Fibroblast of villous mesenchyme (primary cell): ENCODE measurements around the gene SLC12A7. TPM values are rescaled to one million over a fixed set of nuclear protein-coding genes. Genes with fewer than 3 reads are reported as not detected.

ENCODE experiments used
- DNase-seq: peaks from one replicate; pipeline ENCODE4 v3.0.0-alpha.2; 2010; ENCODE audit warnings: low read depth
- H3K4me3 ChIP-seq: 2 replicates; pipeline ENCODE4 v1.5.1; 2011; ENCODE audit warnings: low read depth, mild to moderate bottlenecking, low read length
- total RNA-seq: library from RNA; depleted of rRNA; stranded (reverse); fragments of >200 nt; gene quantifications from 2 replicates; pipeline ENCODE4 v1.2.3, GENCODE V29; 2012
- TF ChIP-seq, protein P1 (sequence below): IDR thresholded peaks from 2 replicates; pipeline ENCODE4 v1.5.1; 2012; ENCODE audit warnings: low read depth, mild to moderate bottlenecking, low read length; ENCODE audit not compliant: insufficient read depth

SLC12A7 gene
- total RNA-seq, 1 donor: 9.5 TPM

GRCh38 chr5:1042626-1043025 is 69.2 kb downstream of the SLC12A7 start:
- DNase-seq: no peak
- H3K4me3 ChIP-seq: no peak overlapping the region
- TF ChIP-seq, protein P1, sequence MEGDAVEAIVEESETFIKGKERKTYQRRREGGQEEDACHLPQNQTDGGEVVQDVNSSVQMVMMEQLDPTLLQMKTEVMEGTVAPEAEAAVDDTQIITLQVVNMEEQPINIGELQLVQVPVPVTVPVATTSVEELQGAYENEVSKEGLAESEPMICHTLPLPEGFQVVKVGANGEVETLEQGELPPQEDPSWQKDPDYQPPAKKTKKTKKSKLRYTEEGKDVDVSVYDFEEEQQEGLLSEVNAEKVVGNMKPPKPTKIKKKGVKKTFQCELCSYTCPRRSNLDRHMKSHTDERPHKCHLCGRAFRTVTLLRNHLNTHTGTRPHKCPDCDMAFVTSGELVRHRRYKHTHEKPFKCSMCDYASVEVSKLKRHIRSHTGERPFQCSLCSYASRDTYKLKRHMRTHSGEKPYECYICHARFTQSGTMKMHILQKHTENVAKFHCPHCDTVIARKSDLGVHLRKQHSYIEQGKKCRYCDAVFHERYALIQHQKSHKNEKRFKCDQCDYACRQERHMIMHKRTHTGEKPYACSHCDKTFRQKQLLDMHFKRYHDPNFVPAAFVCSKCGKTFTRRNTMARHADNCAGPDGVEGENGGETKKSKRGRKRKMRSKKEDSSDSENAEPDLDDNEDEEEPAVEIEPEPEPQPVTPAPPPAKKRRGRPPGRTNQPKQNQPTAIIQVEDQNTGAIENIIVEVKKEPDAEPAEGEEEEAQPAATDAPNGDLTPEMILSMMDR: no peak

DNA sequence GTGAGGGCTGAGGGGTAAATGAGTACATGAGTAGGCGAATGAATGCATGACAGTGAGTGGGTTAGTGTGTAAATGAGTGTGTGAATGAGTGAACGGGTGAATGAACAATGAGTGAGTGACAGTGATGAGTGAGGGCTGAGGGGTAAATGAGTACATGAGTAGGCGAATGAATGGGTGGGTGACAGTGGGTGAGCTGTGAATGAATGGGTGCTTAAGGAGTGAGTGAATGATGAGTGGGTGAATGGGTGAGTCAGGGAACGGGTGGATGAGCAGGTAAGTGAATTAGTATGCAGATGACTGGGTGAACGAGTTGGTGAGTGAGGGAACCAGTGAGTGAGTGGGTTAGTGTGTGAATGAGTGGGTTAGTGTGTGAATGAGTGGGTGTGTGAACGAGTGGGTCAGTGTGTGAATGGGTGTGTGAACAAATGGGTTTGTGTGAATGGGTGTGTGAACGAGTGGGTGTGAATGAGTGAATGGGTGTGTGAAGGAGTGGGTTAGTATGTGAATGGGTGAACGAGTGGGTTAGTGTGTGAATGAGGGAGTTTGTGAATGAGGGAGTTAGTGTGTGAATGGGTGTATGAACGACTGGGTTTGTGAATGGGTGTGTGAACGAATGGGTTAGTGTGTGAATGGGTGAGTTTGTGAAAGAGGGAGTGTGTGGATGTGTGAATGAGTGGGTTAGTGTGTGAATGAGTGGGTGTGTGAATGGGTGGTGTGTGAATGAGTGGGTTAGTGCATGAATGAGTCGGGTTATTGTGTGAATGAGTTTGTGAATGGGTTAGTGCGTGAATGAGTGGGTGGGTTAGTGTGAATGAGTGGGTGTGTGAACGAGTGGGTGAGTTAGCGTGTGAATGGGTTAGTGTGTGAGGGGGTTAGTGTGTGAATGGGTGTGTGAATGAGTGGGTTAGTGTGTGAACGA is 70.4 kb downstream of the SLC12A7 start:
- DNase-seq: no peak
- TF ChIP-seq, protein P1: no peak
- H3K4me3 ChIP-seq: no peak overlapping the region

DNA sequence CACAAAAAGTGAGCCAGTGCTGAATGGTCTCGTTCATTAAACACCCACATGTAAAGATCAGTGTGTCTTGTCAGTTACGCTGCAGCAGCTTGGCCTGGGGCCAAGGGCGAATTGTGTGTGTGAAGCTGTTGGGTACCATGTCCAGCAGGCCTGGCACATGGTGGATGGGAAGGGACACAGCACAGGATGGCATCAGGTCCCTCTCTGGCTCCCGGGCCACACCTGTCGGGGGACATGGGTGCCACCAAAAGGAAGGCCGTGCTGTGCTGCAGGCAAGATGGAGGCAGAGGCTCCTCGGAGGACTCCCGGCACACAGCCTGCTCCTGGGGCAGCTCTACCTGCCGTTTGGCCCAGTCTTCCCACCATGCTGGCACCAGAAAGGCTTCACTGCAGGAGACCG is 71.3 kb downstream of the SLC12A7 start:
- H3K4me3 ChIP-seq: no peak overlapping the region
- TF ChIP-seq, protein P1: no peak
- no peak for DNase-seq

DNA sequence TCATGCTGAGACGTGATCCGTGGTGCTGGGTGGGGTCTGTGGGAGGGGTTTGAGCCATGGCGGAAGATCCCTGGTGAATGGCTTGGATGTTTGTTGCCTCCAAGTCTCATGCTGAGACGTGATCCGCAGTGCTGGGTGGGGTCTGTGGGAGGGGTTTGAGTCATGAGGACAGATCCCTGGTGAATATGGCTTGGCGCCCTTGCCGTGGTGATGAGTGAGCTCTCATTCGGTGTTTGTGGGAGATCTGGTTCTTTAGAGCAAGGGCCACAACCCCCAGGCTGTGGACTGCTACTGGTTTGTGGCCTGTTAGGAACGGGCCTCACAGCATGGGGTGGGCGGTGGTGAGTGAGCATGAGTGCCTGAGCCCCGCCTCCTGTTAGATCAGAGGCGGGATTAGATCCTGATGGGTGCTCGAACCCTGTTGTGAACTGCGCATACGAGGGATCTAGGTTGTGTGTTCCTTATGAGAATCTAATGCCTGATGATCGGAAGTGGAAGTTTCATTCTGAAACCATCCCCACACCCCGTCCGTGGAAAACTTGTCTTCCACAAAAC is 72.1 kb downstream of the SLC12A7 start:
- TF ChIP-seq, protein P1: no peak
- no peak for DNase-seq
- H3K4me3 ChIP-seq: no peak overlapping the region

GRCh38 chr5:1039210-1039548 is 72.7 kb downstream of the SLC12A7 start:
- no peak for DNase-seq
- H3K4me3 ChIP-seq: no peak overlapping the region
- TF ChIP-seq, protein P1: no peak

DNA sequence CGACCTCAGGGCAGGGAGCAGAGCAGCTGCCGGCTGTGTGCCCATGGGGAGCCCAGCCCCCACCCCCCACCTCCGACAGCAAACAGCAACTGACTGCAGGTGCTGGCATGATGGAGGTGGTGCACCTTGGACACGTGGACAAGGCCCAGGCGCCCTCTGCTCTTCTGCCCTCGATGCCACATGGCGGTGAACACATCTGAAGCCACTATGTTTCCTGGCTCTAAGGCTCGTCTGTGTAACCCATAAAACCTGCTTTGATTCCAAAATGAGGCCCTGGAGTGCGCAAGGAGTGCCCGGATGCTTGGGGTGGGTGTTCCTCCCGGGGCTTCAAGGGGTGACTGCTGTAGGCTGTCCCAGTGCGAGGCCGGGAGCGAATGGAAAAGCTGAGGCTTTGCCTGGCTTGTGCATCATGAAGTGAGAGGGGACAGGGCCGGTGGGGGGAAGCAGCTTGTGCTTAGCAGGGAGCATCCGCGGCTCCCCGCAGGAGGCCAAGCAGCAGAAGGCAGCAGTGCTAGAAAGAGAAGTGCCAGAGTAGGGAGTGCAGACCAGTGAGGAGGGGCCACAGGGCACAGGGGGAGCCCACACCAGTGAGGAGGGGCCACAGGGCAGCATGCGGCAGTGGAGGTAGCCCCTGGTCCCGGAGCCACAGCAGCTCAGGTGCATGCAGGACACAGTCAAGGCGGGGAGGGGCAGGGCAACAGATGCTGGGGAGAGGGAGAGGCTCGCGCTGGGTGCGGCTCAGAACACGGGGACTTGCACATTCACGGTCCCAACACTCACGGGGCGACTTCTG is 73.2 kb downstream of the SLC12A7 start:
- DNase-seq: no peak
- TF ChIP-seq, protein P1: no peak
- no peak overlapping the region for H3K4me3 ChIP-seq
